Activated naive CD4-positive, alpha-beta T cell treated with Interleukin-2 at 50 U/mL for 16 hours (primary cell): ENCODE results near the gene ERBB4.

ENCODE experiments used
- DNase-seq: peaks from one replicate; pipeline ENCODE4 v3.0.0-alpha.2; 2020

ERBB4 gene

GRCh38 chr2:212538305-212539071, at the start of gene ERBB4:
TSS of gene ERBB4 (minus strand) at chr2:212538802. CDS start at chr2:212538530, 272 bp downstream.
- DNase-seq = no peak

GRCh38 chr2:212580117-212580516, 41.5 kb upstream of the ERBB4 start:
- no peak for DNase-seq

DNA sequence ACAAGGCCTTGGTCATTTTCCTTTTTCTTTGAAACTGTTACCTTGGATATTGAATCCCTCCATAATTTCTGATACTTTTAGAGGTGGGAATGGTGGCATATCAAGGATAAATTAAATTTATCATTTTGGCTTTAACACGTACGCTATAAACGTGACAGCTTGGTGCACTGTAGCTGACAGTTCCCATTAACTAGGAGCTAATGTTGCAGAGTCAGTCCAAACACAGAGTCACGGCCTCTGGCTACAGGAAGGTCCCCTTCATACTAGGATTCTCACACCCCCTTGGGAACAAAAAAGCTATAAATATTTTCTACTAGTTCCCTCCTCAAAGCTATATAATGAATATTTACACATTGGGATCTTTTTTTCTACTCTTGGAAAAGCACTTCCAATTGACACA, 17.7 kb upstream of the ERBB4 start:
- DNase-seq = no peak

DNA sequence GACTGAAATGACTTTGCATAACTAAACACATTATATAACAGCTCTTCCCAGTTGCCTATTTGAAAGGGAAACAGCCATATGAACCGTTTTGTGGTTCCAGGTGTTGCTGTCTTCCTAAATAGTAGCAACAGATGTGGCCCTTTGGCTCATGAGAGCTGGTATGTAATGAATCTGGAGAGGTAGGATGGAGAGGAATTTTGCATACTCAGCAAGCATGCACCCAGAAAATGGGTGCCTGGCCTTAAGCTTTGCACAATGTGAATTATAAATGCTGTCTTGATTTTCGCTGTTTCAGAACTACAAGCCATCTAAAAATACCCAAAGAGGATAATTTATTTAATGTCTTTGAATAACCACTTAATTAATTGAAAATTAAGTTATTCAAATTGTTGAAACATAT, 15.6 kb upstream of the ERBB4 start:
- no peak for DNase-seq

- no peak for DNase-seq
Observed at GRCh38 chr2:212549941-212550340, 11.3 kb upstream of the ERBB4 start.

- no peak for DNase-seq
Observed at GRCh38 chr2:212549463-212549862, 10.9 kb upstream of the ERBB4 start.

DNA sequence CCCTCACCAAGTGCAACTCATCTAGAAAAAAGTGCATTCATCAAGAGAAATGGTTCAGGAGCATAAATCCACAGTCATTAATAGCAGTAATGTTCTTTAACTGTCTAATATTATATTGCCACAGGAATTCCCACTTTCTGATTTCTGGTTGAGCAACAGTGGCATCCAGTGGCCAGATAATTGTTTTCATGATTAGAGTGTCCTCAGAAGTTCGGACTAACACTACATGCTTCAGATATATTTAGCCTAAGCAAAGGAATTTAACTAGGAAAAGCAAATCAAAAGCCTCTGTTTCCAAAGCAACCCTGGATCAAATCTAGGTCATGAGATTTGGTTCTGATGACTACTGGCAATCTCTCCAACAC, 9.8 kb upstream of the ERBB4 start:
- no peak for DNase-seq

DNA sequence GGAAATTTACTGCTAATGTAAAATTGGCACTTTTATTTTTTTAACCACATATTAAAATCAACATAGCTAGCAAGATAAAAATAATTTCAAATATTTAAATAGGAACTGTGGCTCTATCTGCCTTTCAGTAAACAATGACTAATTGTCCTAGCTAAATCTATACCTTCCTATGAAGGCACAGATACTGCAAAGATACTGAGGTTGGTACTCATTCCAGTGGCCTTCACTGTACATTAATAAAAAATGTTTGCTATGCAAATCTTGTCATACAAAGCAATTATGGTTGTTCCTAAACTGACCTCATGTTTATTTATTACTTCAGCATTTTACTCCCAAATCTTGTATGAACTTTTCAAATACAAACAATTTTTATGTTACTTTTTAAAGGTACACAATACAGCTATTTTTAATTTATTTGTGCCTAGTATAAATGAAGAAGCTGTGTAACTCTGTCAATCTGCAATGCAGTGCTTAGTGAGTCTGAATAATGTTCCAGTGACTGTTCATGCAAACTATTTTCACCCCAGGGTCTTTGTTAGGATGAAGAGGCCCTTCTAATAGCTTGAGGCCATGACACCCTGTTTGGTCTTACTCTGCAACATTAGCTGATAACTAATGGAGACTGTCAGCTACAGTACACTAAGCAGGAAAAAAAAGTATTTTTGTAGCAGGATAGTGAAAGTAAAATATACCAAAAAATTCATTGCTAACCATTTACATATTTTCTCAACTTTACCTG, 9.3 kb upstream of the ERBB4 start:
- no peak for DNase-seq

DNA sequence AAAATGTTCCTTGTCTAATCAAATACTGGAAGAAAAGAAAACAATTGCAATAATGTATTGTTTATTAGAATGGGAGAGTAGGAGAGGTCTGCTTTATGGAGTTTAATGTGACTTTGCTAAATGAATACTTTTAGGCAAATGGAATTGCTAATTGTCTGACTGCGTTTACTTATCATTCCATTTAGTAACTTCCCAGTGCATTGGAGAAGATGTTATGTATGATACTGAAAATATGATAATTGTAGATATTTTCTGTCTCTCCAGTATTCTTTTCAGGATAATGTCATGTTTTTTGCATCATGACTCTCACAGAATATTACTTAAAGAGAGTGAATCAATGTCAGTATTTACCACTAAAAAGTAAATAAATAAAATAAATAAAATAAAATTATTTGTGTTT, 8.1 kb upstream of the ERBB4 start:
- no peak for DNase-seq

GRCh38 chr2:212540341-212540740, 1.7 kb upstream of the ERBB4 start:
- DNase-seq = no peak

DNA sequence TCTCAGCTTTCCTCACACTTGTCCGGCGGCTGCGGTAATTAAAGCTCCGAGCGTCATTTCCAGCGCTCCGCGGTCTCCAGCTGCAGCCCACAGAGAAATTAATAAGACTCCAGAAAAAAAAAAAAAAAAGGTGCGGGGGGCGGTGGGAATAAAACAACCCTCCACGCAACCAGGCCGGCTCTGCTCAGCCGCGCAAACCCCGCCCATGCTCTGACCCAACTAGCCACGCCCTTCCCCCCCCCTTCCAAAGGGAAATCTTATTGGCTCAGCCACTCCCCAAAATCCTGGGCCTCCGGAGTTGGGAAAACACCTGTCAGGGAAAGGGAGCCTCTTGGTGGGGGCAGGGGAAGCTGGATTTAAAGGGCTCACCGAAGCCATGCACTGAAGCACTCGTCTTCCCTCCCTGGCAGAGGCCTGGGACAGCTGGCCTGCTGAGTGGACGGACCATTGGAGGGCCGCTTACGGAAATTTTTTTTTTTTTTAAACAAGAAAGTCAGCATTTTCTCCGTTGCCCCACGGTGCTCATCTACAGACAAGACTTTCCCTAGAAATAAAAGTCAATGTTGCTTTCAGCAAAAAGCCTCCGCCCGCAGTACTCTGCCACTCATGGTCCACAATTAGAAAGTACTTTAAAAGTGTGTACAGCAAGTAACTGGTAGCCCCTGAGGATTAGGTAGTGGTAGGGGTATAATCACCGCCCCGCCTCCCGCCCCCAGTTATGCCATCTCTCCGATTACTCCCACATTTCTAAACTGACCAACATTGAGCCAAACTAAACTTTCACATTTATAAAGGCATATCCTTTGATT, 674 bp upstream of the ERBB4 start:
- no peak for DNase-seq

GRCh38 chr2:212537726-212538304, 787 bp downstream of the ERBB4 start:
- no peak for DNase-seq

DNA sequence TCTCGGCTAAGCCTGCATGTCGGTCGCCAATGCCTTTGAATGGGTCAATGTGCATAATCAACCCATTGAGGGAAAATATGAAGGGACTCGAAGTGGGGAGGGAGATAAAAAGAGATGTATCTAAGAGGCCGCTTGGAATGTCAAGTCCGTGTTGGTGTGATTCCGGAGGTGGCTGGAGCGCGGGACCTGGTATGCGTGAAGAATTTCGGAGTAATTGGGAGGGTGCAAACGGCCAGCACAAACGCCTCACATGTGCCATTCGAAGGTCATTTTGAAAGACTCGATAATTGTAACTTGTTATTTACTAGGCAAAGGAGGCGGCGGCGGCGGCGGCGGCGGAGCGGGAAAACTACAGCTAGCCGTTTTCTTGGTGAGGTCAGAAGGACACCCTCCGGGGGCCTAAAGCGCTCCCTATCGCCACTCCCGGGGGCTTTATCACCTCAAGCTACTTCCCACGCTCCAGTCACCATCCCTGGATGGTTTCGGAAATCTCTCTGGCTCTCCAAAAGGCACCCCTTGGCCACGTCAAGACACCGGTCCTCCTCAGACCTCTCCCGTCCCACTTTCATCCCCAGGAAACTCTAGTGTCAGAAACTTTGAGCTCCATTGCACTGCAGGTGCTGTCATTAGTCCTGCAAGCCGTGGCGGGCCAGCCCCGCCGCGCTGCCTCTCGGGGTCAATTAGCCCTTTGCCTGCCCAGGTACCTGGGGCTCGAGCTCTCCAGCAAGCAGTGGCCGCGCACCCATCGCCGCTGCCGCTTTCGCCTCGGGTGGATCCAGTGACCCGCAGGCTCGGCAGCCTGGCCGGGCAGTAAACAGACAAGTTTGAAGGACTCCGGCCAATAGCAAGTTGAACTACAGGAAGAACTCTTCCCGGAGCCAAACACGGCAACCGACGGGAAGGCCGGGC, 1.5 kb downstream of the ERBB4 start:
- DNase-seq = no peak

DNA sequence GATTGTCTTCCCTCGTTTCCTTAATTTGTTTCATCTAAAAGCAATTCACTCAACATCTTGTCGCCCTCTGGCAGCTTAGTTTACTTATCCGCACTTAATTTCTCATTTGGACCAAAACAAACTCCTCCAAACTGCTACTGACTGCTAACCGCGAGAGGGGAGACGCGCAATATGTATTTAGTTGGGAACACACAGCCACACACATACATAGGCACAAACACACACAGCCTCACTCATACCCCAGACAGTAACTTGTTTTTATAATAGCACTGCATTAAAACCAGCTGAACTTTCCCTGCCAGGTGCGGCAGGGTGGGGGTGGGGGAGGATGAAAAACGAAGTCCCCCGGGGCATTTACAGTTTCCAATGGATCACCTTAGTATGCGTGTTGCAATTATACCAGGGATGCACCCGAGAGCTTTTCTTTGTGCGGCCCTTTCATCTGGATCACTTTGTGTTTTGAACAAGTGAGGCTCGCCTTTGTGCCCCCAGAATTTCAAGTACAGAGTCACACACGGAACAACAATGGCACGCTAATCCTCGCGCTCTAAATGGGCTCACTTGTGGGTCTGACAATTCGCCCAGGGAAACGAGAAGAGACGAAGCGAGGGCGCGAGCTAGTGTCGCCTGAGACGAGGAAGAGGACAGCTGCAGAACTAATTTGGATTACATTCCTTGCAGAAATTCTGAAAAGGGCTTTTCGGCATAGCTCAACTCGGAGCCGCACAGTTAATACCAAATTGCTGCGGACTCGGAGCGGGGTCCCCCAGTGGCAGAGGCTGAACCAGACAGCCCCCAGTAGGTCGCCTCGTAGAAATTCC, 2.4 kb downstream of the ERBB4 start:
- DNase-seq = no peak

GRCh38 chr2:212534336-212534735, 4.3 kb downstream of the ERBB4 start:
- DNase-seq = no peak

DNA sequence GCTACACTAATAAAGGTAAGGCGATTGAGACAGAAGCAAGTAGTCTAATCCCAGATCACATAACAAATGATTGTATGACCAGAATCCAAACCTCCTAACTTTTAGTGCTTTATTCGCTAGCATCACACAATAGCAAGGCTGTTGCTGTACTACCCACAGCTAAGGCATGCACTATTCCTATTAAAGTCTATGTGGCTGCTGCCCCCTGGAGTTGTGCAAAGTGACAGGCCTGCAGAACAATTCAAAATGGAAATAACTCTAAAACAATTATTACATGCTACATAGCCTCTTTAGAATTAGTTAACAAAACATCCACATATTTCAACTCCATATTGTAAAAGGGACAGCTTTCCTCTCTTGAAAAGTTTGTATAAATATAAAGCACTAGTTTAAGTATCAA, 6.0 kb downstream of the ERBB4 start:
- DNase-seq = no peak

DNA sequence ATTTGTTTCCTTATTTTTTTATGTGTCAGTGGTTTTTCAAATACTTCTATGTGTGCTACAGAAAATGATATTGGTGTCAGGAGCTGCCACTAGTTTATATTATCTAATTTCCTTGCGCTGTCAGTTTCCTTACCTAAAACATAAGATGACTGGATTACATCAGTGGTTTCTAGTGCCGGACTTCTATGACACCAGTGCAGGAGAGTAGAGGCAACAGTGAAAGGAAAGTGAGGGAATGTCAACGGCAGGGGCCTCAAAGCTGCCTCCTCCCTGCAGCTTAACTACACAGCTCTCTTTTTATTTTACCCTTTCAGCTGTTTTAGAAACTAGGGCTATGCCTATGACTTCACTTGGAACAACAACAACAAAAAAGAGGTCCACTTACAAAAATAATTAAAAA, 6.5 kb downstream of the ERBB4 start:
- DNase-seq = no peak

- DNase-seq = no peak
Observed at GRCh38 chr2:212531499-212531898, 7.1 kb downstream of the ERBB4 start.

GRCh38 chr2:212530991-212531390, 7.6 kb downstream of the ERBB4 start:
- no peak for DNase-seq

DNA sequence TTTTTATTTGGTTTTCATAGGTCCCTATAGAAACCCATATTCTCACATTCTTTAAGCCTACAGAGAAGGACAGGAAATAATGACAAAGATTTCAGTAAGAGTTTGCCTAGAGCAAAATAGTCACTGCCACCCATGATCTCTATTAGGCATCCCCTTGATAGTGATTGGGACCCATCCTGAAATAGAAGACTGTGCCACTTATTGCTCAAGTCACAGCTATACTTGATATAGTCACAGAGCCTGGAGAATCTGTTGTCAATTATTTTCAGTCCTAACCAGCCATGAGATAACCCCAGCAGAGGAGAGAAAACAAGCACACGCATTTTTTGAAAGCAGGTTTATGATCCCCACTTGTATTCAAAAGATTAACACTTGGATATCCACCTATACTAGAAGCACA, 8.2 kb downstream of the ERBB4 start:
- DNase-seq = no peak

DNA sequence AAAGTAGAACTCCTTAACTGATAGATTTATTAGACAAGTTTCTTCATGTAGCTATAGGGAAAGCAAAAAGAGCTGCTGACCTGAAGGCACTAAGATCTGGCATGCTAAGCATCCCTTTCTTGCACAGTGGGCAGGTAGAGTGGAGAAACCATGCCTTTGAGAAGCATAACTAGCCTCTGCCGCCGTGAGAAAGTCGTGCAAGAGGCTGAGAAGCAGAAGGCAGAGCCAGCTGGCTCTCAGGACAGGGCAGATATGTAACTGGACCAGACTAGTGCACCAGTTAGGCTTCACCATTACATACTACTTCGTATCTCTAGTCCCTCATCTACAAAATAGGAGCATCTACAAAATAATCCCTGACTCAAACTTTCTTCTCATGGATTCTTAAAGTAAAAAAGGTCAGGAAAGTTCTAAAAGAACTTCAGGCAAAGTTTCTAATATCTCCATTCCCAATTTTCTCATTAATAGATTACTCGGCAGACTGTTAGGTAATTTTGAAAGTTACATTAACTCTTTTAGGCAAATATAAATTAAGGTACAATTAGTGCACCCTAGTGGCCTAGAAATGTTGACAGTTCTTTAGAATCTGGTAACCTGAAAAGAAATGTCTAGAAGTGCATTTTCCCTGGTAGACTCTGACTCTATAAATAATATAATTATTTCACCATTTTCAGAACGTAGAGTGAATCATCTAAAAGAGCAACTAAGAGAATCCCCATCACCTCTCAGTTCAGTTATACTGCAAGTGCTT, 10.3 kb downstream of the ERBB4 start:
- DNase-seq = no peak
